Measurements from ENCODE around the gene P2RX4. TPM values are rescaled to one million over a fixed set of nuclear protein-coding genes. Genes with fewer than 3 reads are reported as not detected.

Gene P2RX4
- total and polyA plus RNA-seq, 2 of the 8 experiments (the other 6 are each of a cell fraction or from before 2014, with no cell fraction given), result 9.5 to 12.2 TPM

GRCh38 chr12:121217761-121218160 is 7.8 kb downstream of the P2RX4 start:
- no peak overlapping the region for H3K18ac ChIP-seq (ENCODE audit: extremely low read depth, low read length)
- no peaks in the 10 kb centered on the region for H3K4me1 ChIP-seq (replicated peaks in 1 of 4; ENCODE audit: control insufficient read depth in 3 of 4, insufficient read depth in 4 of 4, low read length in 3 of 4)
- no peaks in the 10 kb centered on the region for H3K9me3 ChIP-seq (ENCODE audit: insufficient read depth in 2 of 2, low read depth in 1 of 2, low read length in 1 of 2)
- no peak overlapping the region for H3K56ac ChIP-seq (replicated peaks; ENCODE audit: insufficient read length, low read depth, low read length)
- no peaks in the 10 kb centered on the region for H3K79me1 ChIP-seq (ENCODE audit: low read depth, low read length)
- POLR2A ChIA-PET (ENCODE audit: partially characterized antibody), result interaction anchor here (1.9 kb wide), 1 partner anchor 10 kb away, joined by 5 read pairs; no protein-coding TSS in a partner anchor
- peak overlapping the region; percentile 10 for H3K14ac ChIP-seq (ENCODE audit: insufficient read length)
- H4K8ac ChIP-seq (ENCODE audit: extremely low read depth, insufficient read depth, low read length), result no peak overlapping the region
- no peak overlapping the region for H2BK15ac ChIP-seq (ENCODE audit: low read length)
- no peak for DNase-seq (ENCODE audit: low read depth in 1 of 2, low spot score in 2 of 2)
- H3K23me2 ChIP-seq (ENCODE audit: low read depth, low read length), result no peaks in the 10 kb centered on the region; the same call in 1 of the 2 replicates
- H3K27ac ChIP-seq (ENCODE audit: low read depth, low read length), result no peak overlapping the region
- no peaks in the 10 kb centered on the region for H4K20me1 ChIP-seq (replicated peaks in 1 of 2; ENCODE audit: control insufficient read depth in 1 of 2, insufficient read depth in 2 of 2, low read length in 2 of 2)
- no peak overlapping the region for H4K5ac ChIP-seq (ENCODE audit: insufficient read length, low read depth, low read length)
- no peaks in the 10 kb centered on the region for H3K27me3 ChIP-seq (replicated peaks in 1 of 4; ENCODE audit: control insufficient read depth in 3 of 4, extremely low read depth in 1 of 4, insufficient read depth in 3 of 4, low read length in 3 of 4)
- no peak overlapping the region for H2BK12ac ChIP-seq (ENCODE audit: low read depth, low read length)
- H3K4me3 ChIP-seq (ENCODE audit: extremely low read depth in 1 of 4, insufficient read depth in 2 of 4, low read depth in 3 of 4, low read length in 4 of 4), result no peak overlapping the region
- 94% methylated on average over 5 of the region's 5 CpGs; no CpG with 5 or more reads in 1 of the 2 experiments for WGBS, 2 experiments (ENCODE audit: extremely low coverage in 1 of 2, insufficient coverage in 1 of 2, insufficient read length in 1 of 2, insufficient replicate concordance in 2 of 2, low coverage in 1 of 2, low lambda C conversion rate in 2 of 2, missing lambda C conversion rate in 1 of 2)
- no peak overlapping the region for H2BK20ac ChIP-seq (ENCODE audit: low read length)
- no peak overlapping the region for H3K9ac ChIP-seq (replicated peaks in 1 of 4; ENCODE audit: extremely low read depth in 1 of 4, low read depth in 3 of 4, low read length in 3 of 4)
- H2BK5ac ChIP-seq (ENCODE audit: low read depth, low read length), result no peak overlapping the region
- H2AFZ ChIP-seq (ENCODE audit: low read length), result no peak overlapping the region
- no peak for FAIRE-seq
- no peak overlapping the region for H3K4me2 ChIP-seq (ENCODE audit: insufficient read depth in 1 of 2, low read depth in 2 of 2, low read length in 2 of 2)
- no peak overlapping the region for H3K4ac ChIP-seq (replicated peaks; ENCODE audit: insufficient read length, low read depth, low read length)
- CTCF ChIA-PET (ENCODE audit: partially characterized antibody), result interaction anchor here (1.2 to 3.6 kb wide), 3 partner anchors 13 to 20 kb away, joined by 3 to 19 read pairs (median 3); no protein-coding TSS in a partner anchor
- no peak overlapping the region for H3K23ac ChIP-seq (ENCODE audit: insufficient read length)
- no peak overlapping the region for H2BK120ac ChIP-seq (replicated peaks; ENCODE audit: low read depth, low read length)
- H3K79me2 ChIP-seq (ENCODE audit: control insufficient read depth in 1 of 2, insufficient read depth in 2 of 2, low read length in 2 of 2), result no peaks in the 10 kb centered on the region
- no peak overlapping the region for H4K91ac ChIP-seq (replicated peaks; ENCODE audit: insufficient read length, low read length)
- H3K36me3 ChIP-seq (ENCODE audit: control insufficient read depth in 2 of 4, insufficient read depth in 4 of 4, low read length in 3 of 4), result no peaks in the 10 kb centered on the region
- H2AK5ac ChIP-seq (ENCODE audit: low read depth, low read length), result no peak overlapping the region
- no peak for TF ChIP-seq RNF2 (IDR thresholded peaks at IDR 0.05; ENCODE audit: borderline replicate concordance, low read depth, low read length, missing control alignments, poor library complexity, severe bottlenecking)
- no peak for TF ChIP-seq CEBPB (IDR thresholded peaks at IDR 0.05; ENCODE audit: low read depth, low read length)
- no peak for TF ChIP-seq SP1 (IDR thresholded peaks at IDR 0.05; ENCODE audit: low read depth, low read length)
- TF ChIP-seq POLR2A (IDR thresholded peaks at IDR 0.05; ENCODE audit: control extremely low read depth in 1 of 2, low read depth in 2 of 2, low read length in 2 of 2), result no peak
- TF ChIP-seq YY1 (IDR thresholded peaks at IDR 0.05; ENCODE audit: low read depth, low read length), result no peak
- no peak for TF ChIP-seq CTBP2 (IDR thresholded peaks at IDR 0.05; ENCODE audit: borderline replicate concordance, insufficient read depth, insufficient read length, low read length)
- no peak for TF ChIP-seq SP2 (IDR thresholded peaks at IDR 0.05; ENCODE audit: low read length)
- TF ChIP-seq KDM4A (IDR thresholded peaks at IDR 0.05; ENCODE audit: low read depth, low read length, severe bottlenecking), result no peak
